HEK293 (cell line): ENCODE measurements around the gene CHCHD5.
A peak's percentile ranks its signal among the peaks of the same experiment; 100 is the strongest.

ENCODE experiments used
- CTCF ChIA-PET: fragments of 350-600 bp; formaldehyde crosslinking; extraction: SDS; loops from one replicate; lab custom pipeline; 2021; ENCODE audit warnings: antibody characterized with exemption; lab: Yijun Ruan, JAX
- POLR2A ChIA-PET: fragments of 300-600 bp; formaldehyde crosslinking; extraction: SDS; loops from one replicate; lab custom pipeline; 2020; ENCODE audit warnings: antibody characterized with exemption, inconsistent platforms; lab: Yijun Ruan, JAX
- H3K27ac ChIP-seq: fragments of 200-500 bp; sonication (Bioruptor generic); 2 replicates; pipeline ENCODE4 v1.5.1; 2014; ENCODE audit warnings: low read depth, low read length, control low read depth, inconsistent platforms; ENCODE audit errors: extremely low read depth
- H3K36me3 ChIP-seq, 2 experiments: fragments of 200-500 bp in 1 of 2; sonication (Bioruptor generic) in 1 of 2; 1 replicate in 1 of 2; 2 replicates in 1 of 2; pipeline ENCODE4 v1.5.1; 2014 to 2017; ENCODE audit warnings: inconsistent platforms in 2 of 2, low read length in 2 of 2; ENCODE audit not compliant: control insufficient read depth in 2 of 2, insufficient read depth in 1 of 2
- H3K4me1 ChIP-seq: fragments of 200-500 bp; sonication (Bioruptor generic); 2 replicates; pipeline ENCODE4 v1.5.1; 2014; ENCODE audit warnings: mild to moderate bottlenecking, low read length, inconsistent platforms; ENCODE audit not compliant: control insufficient read depth, insufficient read depth
- H3K4me3 ChIP-seq: 2 replicates; pipeline ENCODE4 v1.5.1; 2011; ENCODE audit warnings: low read depth, mild to moderate bottlenecking, control low read depth, low read length, moderate library complexity
- H3K9me3 ChIP-seq: fragments of 200-500 bp; sonication (Bioruptor generic); 2 replicates; pipeline ENCODE4 v1.5.1; 2014; ENCODE audit warnings: low read depth, low read length, inconsistent platforms; ENCODE audit not compliant: control insufficient read depth, insufficient read depth
- GLIS2 ChIP-seq: fragments of 450-650 bp; formaldehyde crosslinking; IDR thresholded peaks from 2 replicates; pipeline ENCODE4 v1.5.1; 2016; ENCODE audit warnings: missing biosample characterization, missing genetic modification characterization
- IKZF3 ChIP-seq: fragments of 450-650 bp; IDR thresholded peaks from 2 replicates; pipeline ENCODE4 v1.5.0; 2018; ENCODE audit warnings: missing biosample characterization, mild to moderate bottlenecking, missing genetic modification characterization, moderate library complexity
- MEIS1 ChIP-seq: sonication (generic); formaldehyde crosslinking; IDR thresholded peaks from 2 replicates; pipeline ENCODE4 v1.8.1; 2022; ENCODE audit warnings: missing genetic modification reagents, mild to moderate bottlenecking, borderline replicate concordance
- ZBTB1 ChIP-seq: fragments of 450-650 bp; formaldehyde crosslinking; IDR thresholded peaks from 2 replicates; pipeline ENCODE4 v1.5.1; 2016; ENCODE audit warnings: missing biosample characterization, missing genetic modification characterization
- ZBTB20 ChIP-seq: fragments of 450-650 bp; formaldehyde crosslinking; IDR thresholded peaks from 2 replicates; pipeline ENCODE4 v1.5.1; 2016; ENCODE audit warnings: missing biosample characterization, missing genetic modification characterization
- ZBTB21 ChIP-seq: fragments of 450-650 bp; formaldehyde crosslinking; IDR thresholded peaks from 2 replicates; pipeline ENCODE4 v1.5.1; 2017; ENCODE audit warnings: missing biosample characterization, missing genetic modification characterization
- ZBTB8A ChIP-seq: fragments of 450-650 bp; formaldehyde crosslinking; IDR thresholded peaks from 2 replicates; pipeline ENCODE4 v1.5.1; 2016; ENCODE audit warnings: missing biosample characterization, missing genetic modification characterization
- ZFHX2 ChIP-seq: fragments of 450-650 bp; formaldehyde crosslinking; conservative IDR thresholded peaks from 2 replicates; pipeline ENCODE4 v1.5.1; 2016; ENCODE audit warnings: missing biosample characterization, missing genetic modification characterization
- ZIC2 ChIP-seq: fragments of 450-650 bp; formaldehyde crosslinking; IDR thresholded peaks from 2 replicates; pipeline ENCODE4 v1.5.1; 2016; ENCODE audit warnings: missing biosample characterization, missing genetic modification characterization
- ZNF10 ChIP-seq: fragments of 450-650 bp; formaldehyde crosslinking; IDR thresholded peaks from 2 replicates; pipeline ENCODE4 v1.5.1; 2017; ENCODE audit warnings: missing biosample characterization, missing genetic modification characterization
- ZNF335 ChIP-seq: fragments of 450-650 bp; formaldehyde crosslinking; conservative IDR thresholded peaks from 2 replicates; pipeline ENCODE4 v1.5.1; 2016; ENCODE audit warnings: missing biosample characterization, missing genetic modification characterization
- ZNF394 ChIP-seq: fragments of 450-650 bp; formaldehyde crosslinking; IDR thresholded peaks from 2 replicates; pipeline ENCODE4 v1.5.1; 2016; ENCODE audit warnings: missing biosample characterization, missing genetic modification characterization, mild to moderate bottlenecking, moderate library complexity, borderline replicate concordance
- ZNF600 ChIP-seq: fragments of 450-650 bp; formaldehyde crosslinking; IDR thresholded peaks from 2 replicates; pipeline ENCODE4 v1.5.1; 2016; ENCODE audit warnings: missing biosample characterization, missing genetic modification characterization
- ZNF664 ChIP-seq: fragments of 450-650 bp; formaldehyde crosslinking; IDR thresholded peaks from 2 replicates; pipeline ENCODE4 v1.5.1; 2016; ENCODE audit warnings: missing biosample characterization, missing genetic modification characterization
- ZNF843 ChIP-seq: fragments of 450-650 bp; formaldehyde crosslinking; IDR thresholded peaks from 2 replicates; pipeline ENCODE4 v1.5.1; 2016; ENCODE audit warnings: missing biosample characterization, missing genetic modification characterization
- ZSCAN30 ChIP-seq: fragments of 450-650 bp; IDR thresholded peaks from 2 replicates; pipeline ENCODE4 v1.5.1; 2018; ENCODE audit warnings: missing biosample characterization, mild to moderate bottlenecking, missing genetic modification characterization, moderate library complexity
- ZXDB ChIP-seq: fragments of 450-650 bp; formaldehyde crosslinking; IDR thresholded peaks from 2 replicates; pipeline ENCODE4 v1.5.1; 2016; ENCODE audit warnings: missing biosample characterization, missing genetic modification characterization
- TF ChIP-seq, protein P1 (sequence below): fragments of 450-650 bp; formaldehyde crosslinking; IDR thresholded peaks from 2 replicates; pipeline ENCODE4 v1.5.1; 2016; ENCODE audit warnings: missing biosample characterization, missing genetic modification characterization
- TF ChIP-seq, protein P2 (sequence below): fragments of 450-650 bp; formaldehyde crosslinking; IDR thresholded peaks from 2 replicates; pipeline ENCODE4 v1.5.1; 2016; ENCODE audit warnings: missing biosample characterization, missing genetic modification characterization
- TF ChIP-seq, protein P3 (sequence below): fragments of 450-650 bp; formaldehyde crosslinking; IDR thresholded peaks from 2 replicates; pipeline ENCODE4 v1.5.1; 2017; ENCODE audit warnings: missing biosample characterization, missing genetic modification characterization
- TF ChIP-seq, protein P4 (sequence below): fragments of 450-650 bp; formaldehyde crosslinking; IDR thresholded peaks from 2 replicates; pipeline ENCODE4 v1.5.1; 2016; ENCODE audit warnings: missing biosample characterization, missing genetic modification characterization
- TF ChIP-seq, protein P5 (sequence below): fragments of 450-650 bp; formaldehyde crosslinking; IDR thresholded peaks from 2 replicates; pipeline ENCODE4 v1.5.1; 2016; ENCODE audit warnings: missing biosample characterization, missing genetic modification characterization, low read depth

The CHCHD5 gene

DNA sequence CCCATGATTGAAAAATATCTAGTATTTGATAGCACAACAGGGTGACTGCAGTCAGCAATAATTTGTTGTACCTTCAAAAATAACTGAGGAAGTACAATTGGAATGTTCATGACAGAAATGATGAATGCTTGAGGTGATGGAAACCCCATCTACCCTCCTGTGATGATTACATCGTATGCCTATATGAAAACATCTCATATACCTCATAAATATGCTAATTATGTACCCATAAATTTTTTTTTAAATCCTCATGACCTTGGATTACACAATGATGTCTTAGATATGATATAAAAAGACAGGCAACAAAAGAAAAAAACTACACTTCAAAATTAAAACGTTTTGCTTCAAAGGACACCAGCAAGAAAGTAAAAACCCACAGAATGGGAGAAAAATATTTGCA is 43.5 kb upstream of the CHCHD5 start:
- no peak for TF ChIP-seq ZBTB1 (tag by site-specific recombination)
- no peak for TF ChIP-seq ZNF843 (tag by site-specific recombination)
- TF ChIP-seq ZBTB21, result no peak
- TF ChIP-seq ZNF335 (tag by site-specific recombination), result 0 out of 2 replicates have a peak, but pooled peaks have one; percentile 14
- Histone ChIP-seq H3K9me3 (no peaks in the 10 kb centered on the region), H3K4me3 (no peak overlapping the region), H3K27ac (no peak overlapping the region), H3K36me3 (peaks cover 1 to 4% of the 10 kb centered on the region in 2 experiments; a peak in 2 of 3 replicates), H3K4me1 (no peaks in the 10 kb centered on the region; the same call in 1 of the 2 replicates)
- ChIA-PET CTCF (no interaction called here), POLR2A (interaction anchor here (0.6 kb wide), 1 partner anchor 79 kb away, joined by 3 read pairs; no protein-coding TSS in a partner anchor)

DNA sequence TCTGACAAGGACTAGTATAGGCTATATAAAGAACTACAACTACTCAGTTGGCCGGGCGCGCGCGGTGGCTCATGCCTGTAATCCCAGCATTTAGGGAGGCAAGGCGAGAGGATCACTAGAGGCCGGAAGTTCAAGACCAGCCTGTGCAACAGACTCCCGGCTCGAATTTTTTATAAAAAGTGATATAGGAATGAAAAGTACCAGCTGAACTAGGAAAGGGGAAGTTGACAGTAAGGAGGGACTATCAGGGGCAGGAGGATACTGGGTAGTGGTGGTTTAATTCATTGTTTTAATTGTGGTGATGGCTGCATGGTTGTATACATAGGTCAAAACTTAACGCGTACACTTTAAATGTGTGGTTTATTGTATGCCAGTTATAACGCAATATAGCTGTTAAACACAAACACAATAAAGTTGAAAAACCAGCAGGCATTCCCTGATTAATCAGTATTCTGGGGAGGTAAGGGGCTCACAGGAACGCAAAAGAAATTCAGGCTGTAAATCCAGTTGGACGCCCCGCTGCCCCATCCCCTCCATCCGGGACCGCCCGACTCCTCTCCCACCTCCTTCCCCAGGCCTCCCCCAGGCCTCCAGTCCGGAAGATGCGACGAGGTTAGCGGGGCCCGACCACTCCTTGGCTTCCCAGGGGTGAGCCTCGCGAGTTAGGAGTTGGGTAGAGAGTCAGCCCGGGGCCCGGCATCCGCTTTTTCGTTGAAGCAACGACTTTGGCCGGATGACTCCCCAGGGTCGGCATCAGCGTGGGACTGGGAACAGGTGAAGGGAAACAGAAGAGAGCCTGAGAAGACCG is 42.9 kb upstream of the CHCHD5 start:
- POLR2A ChIA-PET, result no interaction called here
- H3K4me3 ChIP-seq, result peak overlapping the region; percentile 87
- CTCF ChIA-PET, result no interaction called here
- TF ChIP-seq ZNF10 (tag by site-specific recombination) (peak; percentile 83), ZBTB20 (tag by site-specific recombination) (peak; percentile 91), ZBTB8A (peak; percentile 31), ZXDB (tag by site-specific recombination) (no peak), IKZF3 (tag by site-specific recombination) (peak; percentile 67), ZIC2 (peak; percentile 50), ZFHX2 (peak; percentile 10; the same call in 1 of the 2 replicates), GLIS2 (0 out of 2 replicates have a peak, but pooled peaks have one; percentile 14), ZNF664 (tag by site-specific recombination) (0 out of 2 replicates have a peak, but pooled peaks have one; percentile 4), ZNF394 (tag by site-specific recombination) (0 out of 2 replicates have a peak, but pooled peaks have one; percentile 4), ZSCAN30 (tag by site-specific recombination) (peak; percentile 17; the same call in 1 of the 2 replicates), ZNF600 (tag by site-specific recombination) (peak; percentile 37; the same call in 1 of the 2 replicates), MEIS1 (CRISPR knock-in tag) (no peak)
- TF ChIP-seq, protein P1, sequence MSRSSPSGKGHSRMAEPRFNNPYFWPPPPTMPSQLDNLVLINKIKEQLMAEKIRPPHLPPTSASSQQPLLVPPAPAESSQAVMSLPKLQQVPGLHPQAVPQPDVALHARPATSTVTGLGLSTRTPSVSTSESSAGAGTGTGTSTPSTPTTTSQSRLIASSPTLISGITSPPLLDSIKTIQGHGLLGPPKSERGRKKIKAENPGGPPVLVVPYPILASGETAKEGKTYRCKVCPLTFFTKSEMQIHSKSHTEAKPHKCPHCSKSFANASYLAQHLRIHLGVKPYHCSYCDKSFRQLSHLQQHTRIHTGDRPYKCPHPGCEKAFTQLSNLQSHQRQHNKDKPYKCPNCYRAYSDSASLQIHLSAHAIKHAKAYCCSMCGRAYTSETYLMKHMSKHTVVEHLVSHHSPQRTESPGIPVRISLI (tag by site-specific recombination), result 0 out of 2 replicates have a peak, but pooled peaks have one; percentile 34
- TF ChIP-seq, protein P2, sequence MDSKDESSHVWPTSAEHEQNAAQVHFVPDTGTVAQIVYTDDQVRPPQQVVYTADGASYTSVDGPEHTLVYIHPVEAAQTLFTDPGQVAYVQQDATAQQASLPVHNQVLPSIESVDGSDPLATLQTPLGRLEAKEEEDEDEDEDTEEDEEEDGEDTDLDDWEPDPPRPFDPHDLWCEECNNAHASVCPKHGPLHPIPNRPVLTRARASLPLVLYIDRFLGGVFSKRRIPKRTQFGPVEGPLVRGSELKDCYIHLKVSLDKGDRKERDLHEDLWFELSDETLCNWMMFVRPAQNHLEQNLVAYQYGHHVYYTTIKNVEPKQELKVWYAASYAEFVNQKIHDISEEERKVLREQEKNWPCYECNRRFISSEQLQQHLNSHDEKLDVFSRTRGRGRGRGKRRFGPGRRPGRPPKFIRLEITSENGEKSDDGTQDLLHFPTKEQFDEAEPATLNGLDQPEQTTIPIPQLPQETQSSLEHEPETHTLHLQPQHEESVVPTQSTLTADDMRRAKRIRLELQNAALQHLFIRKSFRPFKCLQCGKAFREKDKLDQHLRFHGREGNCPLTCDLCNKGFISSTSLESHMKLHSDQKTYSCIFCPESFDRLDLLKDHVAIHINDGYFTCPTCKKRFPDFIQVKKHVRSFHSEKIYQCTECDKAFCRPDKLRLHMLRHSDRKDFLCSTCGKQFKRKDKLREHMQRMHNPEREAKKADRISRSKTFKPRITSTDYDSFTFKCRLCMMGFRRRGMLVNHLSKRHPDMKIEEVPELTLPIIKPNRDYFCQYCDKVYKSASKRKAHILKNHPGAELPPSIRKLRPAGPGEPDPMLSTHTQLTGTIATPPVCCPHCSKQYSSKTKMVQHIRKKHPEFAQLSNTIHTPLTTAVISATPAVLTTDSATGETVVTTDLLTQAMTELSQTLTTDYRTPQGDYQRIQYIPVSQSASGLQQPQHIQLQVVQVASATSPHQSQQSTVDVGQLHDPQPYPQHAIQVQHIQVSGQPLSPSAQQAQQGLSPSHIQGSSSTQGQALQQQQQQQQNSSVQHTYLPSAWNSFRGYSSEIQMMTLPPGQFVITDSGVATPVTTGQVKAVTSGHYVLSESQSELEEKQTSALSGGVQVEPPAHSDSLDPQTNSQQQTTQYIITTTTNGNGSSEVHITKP (tag by site-specific recombination), result peak; percentile 99
- TF ChIP-seq, protein P3, sequence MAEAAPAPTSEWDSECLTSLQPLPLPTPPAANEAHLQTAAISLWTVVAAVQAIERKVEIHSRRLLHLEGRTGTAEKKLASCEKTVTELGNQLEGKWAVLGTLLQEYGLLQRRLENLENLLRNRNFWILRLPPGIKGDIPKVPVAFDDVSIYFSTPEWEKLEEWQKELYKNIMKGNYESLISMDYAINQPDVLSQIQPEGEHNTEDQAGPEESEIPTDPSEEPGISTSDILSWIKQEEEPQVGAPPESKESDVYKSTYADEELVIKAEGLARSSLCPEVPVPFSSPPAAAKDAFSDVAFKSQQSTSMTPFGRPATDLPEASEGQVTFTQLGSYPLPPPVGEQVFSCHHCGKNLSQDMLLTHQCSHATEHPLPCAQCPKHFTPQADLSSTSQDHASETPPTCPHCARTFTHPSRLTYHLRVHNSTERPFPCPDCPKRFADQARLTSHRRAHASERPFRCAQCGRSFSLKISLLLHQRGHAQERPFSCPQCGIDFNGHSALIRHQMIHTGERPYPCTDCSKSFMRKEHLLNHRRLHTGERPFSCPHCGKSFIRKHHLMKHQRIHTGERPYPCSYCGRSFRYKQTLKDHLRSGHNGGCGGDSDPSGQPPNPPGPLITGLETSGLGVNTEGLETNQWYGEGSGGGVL (tag by site-specific recombination), result peak; percentile 79
- TF ChIP-seq, protein P4, sequence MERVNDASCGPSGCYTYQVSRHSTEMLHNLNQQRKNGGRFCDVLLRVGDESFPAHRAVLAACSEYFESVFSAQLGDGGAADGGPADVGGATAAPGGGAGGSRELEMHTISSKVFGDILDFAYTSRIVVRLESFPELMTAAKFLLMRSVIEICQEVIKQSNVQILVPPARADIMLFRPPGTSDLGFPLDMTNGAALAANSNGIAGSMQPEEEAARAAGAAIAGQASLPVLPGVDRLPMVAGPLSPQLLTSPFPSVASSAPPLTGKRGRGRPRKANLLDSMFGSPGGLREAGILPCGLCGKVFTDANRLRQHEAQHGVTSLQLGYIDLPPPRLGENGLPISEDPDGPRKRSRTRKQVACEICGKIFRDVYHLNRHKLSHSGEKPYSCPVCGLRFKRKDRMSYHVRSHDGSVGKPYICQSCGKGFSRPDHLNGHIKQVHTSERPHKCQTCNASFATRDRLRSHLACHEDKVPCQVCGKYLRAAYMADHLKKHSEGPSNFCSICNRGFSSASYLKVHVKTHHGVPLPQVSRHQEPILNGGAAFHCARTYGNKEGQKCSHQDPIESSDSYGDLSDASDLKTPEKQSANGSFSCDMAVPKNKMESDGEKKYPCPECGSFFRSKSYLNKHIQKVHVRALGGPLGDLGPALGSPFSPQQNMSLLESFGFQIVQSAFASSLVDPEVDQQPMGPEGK (tag by site-specific recombination), result peak; percentile 80
- TF ChIP-seq, protein P5, sequence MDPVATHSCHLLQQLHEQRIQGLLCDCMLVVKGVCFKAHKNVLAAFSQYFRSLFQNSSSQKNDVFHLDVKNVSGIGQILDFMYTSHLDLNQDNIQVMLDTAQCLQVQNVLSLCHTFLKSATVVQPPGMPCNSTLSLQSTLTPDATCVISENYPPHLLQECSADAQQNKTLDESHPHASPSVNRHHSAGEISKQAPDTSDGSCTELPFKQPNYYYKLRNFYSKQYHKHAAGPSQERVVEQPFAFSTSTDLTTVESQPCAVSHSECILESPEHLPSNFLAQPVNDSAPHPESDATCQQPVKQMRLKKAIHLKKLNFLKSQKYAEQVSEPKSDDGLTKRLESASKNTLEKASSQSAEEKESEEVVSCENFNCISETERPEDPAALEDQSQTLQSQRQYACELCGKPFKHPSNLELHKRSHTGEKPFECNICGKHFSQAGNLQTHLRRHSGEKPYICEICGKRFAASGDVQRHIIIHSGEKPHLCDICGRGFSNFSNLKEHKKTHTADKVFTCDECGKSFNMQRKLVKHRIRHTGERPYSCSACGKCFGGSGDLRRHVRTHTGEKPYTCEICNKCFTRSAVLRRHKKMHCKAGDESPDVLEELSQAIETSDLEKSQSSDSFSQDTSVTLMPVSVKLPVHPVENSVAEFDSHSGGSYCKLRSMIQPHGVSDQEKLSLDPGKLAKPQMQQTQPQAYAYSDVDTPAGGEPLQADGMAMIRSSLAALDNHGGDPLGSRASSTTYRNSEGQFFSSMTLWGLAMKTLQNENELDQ, result no peak

More for the DNA sequence above, 42.9 kb upstream of the CHCHD5 start:
- Histone ChIP-seq H3K27ac (peak overlapping the region; percentile 85), H3K36me3 (peaks cover 5 to 6% of the 10 kb centered on the region in 2 experiments; a peak in 2 of 3 replicates), H3K9me3 (no peaks in the 10 kb centered on the region), H3K4me1 (no peaks in the 10 kb centered on the region; the same call in 1 of the 2 replicates)
